GM10847 (cell line): ENCODE data around the gene SERAC1.

Experiments used
- POLR2A ChIP-seq: IDR thresholded peaks from 2 replicates; pipeline ENCODE4 v1.6.1; 2011; ENCODE audit not compliant: insufficient read length; ENCODE audit errors: extremely low read depth

The SERAC1 gene

GRCh38 chr6:158142789-158143188 is 25.3 kb downstream of the SERAC1 start:
- no peak for TF ChIP-seq POLR2A

GRCh38 chr6:158131926-158132325 is 36.1 kb downstream of the SERAC1 start:
- no peak for TF ChIP-seq POLR2A

- TF ChIP-seq POLR2A, result no peak
Observed at GRCh38 chr6:158125271-158125670, 42.8 kb downstream of the SERAC1 start.

- no peak for TF ChIP-seq POLR2A
Observed at GRCh38 chr6:158124288-158124687, 43.8 kb downstream of the SERAC1 start.

GRCh38 chr6:158122048-158122447 is 46.0 kb downstream of the SERAC1 start:
- no peak for TF ChIP-seq POLR2A

GRCh38 chr6:158121335-158121734 is 46.7 kb downstream of the SERAC1 start:
- TF ChIP-seq POLR2A, result no peak

- TF ChIP-seq POLR2A, result no peak
Observed at GRCh38 chr6:158118886-158119285, 49.2 kb downstream of the SERAC1 start.

GRCh38 chr6:158115508-158115907 is 52.6 kb downstream of the SERAC1 start:
- TF ChIP-seq POLR2A, result no peak

GRCh38 chr6:158115102-158115501 is 53.0 kb downstream of the SERAC1 start:
- no peak for TF ChIP-seq POLR2A

- TF ChIP-seq POLR2A, result no peak
Observed at GRCh38 chr6:158113802-158114201, 54.3 kb downstream of the SERAC1 start.

- TF ChIP-seq POLR2A, result no peak
Observed at GRCh38 chr6:158111987-158112386, 56.1 kb downstream of the SERAC1 start.

- TF ChIP-seq POLR2A, result no peak
Observed at GRCh38 chr6:158110986-158111385, 57.1 kb downstream of the SERAC1 start.

GRCh38 chr6:158109748-158110147 is 58.3 kb downstream of the SERAC1 start:
- no peak for TF ChIP-seq POLR2A

- no peak for TF ChIP-seq POLR2A
Observed at GRCh38 chr6:158104696-158105095, 63.4 kb downstream of the SERAC1 start.

- TF ChIP-seq POLR2A, result no peak
Observed at GRCh38 chr6:158103228-158103627, 64.8 kb downstream of the SERAC1 start.

- no peak for TF ChIP-seq POLR2A
Observed at GRCh38 chr6:158095671-158096070, 72.4 kb downstream of the SERAC1 start.

GRCh38 chr6:158095031-158095430 is 73.0 kb downstream of the SERAC1 start:
- TF ChIP-seq POLR2A, result no peak

- TF ChIP-seq POLR2A, result no peak
Observed at GRCh38 chr6:158092806-158093205, 75.3 kb downstream of the SERAC1 start.

GRCh38 chr6:158087224-158087867 is 80.7 kb downstream of the SERAC1 start:
- no peak for TF ChIP-seq POLR2A
